SU-DHL-6 (cell line): ENCODE measurements around the gene MKX.

Source experiments
- EZH2phosphoT487 ChIP-seq: fragments of 200-600 bp; sonication (generic), shearing (Covaris generic); conservative IDR thresholded peaks from 2 replicates; pipeline ENCODE4 v1.6.1; 2018; ENCODE audit warnings: mild to moderate bottlenecking, antibody characterized with exemption, low read length, moderate library complexity, mixed read lengths
- TF ChIP-seq, protein P1 (sequence below): fragments of 200-600 bp; sonication (generic); IDR thresholded peaks from one replicate; pipeline ENCODE4 v1.5.1; 2017; ENCODE audit warnings: antibody characterized with exemption, mild to moderate bottlenecking, low read length, moderate library complexity; ENCODE audit not compliant: insufficient read depth, poor library complexity, severe bottlenecking

DNA sequence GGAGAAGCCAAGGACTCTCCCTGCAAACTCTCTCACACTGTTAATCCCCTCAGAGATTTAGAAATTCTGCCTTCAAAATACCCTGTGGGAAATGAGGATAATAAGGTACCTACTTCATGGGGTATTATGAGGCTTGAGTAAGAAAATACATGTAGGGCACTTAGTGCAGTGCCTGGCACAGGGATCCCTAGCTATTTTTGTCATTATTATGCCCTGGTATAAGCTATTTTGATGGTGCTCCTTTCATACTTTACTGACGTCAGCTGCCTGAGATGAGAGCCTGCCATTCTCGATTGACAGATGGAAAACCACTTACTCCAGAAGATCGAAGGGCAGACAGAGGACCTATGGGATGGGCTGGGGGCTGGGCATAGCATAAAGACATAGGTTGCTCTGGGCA is 30.1 kb downstream of the MKX start:
- TF ChIP-seq, protein P1, sequence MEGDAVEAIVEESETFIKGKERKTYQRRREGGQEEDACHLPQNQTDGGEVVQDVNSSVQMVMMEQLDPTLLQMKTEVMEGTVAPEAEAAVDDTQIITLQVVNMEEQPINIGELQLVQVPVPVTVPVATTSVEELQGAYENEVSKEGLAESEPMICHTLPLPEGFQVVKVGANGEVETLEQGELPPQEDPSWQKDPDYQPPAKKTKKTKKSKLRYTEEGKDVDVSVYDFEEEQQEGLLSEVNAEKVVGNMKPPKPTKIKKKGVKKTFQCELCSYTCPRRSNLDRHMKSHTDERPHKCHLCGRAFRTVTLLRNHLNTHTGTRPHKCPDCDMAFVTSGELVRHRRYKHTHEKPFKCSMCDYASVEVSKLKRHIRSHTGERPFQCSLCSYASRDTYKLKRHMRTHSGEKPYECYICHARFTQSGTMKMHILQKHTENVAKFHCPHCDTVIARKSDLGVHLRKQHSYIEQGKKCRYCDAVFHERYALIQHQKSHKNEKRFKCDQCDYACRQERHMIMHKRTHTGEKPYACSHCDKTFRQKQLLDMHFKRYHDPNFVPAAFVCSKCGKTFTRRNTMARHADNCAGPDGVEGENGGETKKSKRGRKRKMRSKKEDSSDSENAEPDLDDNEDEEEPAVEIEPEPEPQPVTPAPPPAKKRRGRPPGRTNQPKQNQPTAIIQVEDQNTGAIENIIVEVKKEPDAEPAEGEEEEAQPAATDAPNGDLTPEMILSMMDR, result no peak
- no peak for TF ChIP-seq EZH2phosphoT487
